GM23338 (cell line): ENCODE data around the gene ITGA4.

ENCODE experiments used
- CREB1 ChIP-seq: fragments of 250-450 bp; sonication (Bioruptor Pico); IDR thresholded peaks from 2 replicates; pipeline ENCODE4 v1.5.0; 2020; ENCODE audit warnings: low read depth, mild to moderate bottlenecking, moderate library complexity
- CTCF ChIP-seq, 2 experiments: fragments of 200-600 bp in 1 of 2; sonication (generic) in 1 of 2; conservative IDR thresholded peaks; 2 replicates each; pipeline versions ENCODE4 v1.5.1 to v1.6.1; 2016 to 2017; ENCODE audit warnings: antibody characterized with exemption in 2 of 2, low read depth in 2 of 2, mild to moderate bottlenecking in 2 of 2, moderate library complexity in 1 of 2
- EZH2 ChIP-seq: fragments of 200-600 bp; sonication (generic); IDR thresholded peaks from one replicate; pipeline ENCODE4 v1.8.0; 2017; ENCODE audit warnings: antibody characterized with exemption, mild to moderate bottlenecking, low read depth; ENCODE audit not compliant: unreplicated experiment
- EZH2phosphoT487 ChIP-seq: fragments of 200-600 bp; sonication (generic); IDR thresholded peaks from one replicate; pipeline ENCODE4 v1.8.1; 2018; ENCODE audit warnings: antibody characterized with exemption; ENCODE audit not compliant: unreplicated experiment
- NANOG ChIP-seq: IDR thresholded peaks from 2 replicates; pipeline ENCODE4 v1.6.1; 2016; ENCODE audit warnings: antibody characterized with exemption, borderline replicate concordance
- POLR2AphosphoS5 ChIP-seq: IDR thresholded peaks from 2 replicates; pipeline ENCODE4 v1.6.1; 2016; ENCODE audit warnings: antibody characterized with exemption, low read depth
- ZNF114 ChIP-seq: fragments of 250-450 bp; sonication (Bioruptor Pico); IDR thresholded peaks from 2 replicates; pipeline ENCODE4 v1.5.0; 2020; ENCODE audit warnings: mild to moderate bottlenecking, moderate library complexity
- TF ChIP-seq, protein P1 (sequence below): IDR thresholded peaks from one replicate; pipeline ENCODE4 v1.6.1; 2018; ENCODE audit warnings: antibody characterized with exemption; ENCODE audit not compliant: unreplicated experiment

- TF ChIP-seq CTCF (conservative IDR thresholded peaks at IDR 0.05; ENCODE audit: low read depth in 2 of 2) (no peak), EZH2 (no peak), POLR2AphosphoS5 (no peak), CREB1 (CRISPR knock-in tag) (no peak), EZH2phosphoT487 (no peak), ZNF114 (CRISPR knock-in tag) (no peak), NANOG (no peak)
- TF ChIP-seq, protein P1, sequence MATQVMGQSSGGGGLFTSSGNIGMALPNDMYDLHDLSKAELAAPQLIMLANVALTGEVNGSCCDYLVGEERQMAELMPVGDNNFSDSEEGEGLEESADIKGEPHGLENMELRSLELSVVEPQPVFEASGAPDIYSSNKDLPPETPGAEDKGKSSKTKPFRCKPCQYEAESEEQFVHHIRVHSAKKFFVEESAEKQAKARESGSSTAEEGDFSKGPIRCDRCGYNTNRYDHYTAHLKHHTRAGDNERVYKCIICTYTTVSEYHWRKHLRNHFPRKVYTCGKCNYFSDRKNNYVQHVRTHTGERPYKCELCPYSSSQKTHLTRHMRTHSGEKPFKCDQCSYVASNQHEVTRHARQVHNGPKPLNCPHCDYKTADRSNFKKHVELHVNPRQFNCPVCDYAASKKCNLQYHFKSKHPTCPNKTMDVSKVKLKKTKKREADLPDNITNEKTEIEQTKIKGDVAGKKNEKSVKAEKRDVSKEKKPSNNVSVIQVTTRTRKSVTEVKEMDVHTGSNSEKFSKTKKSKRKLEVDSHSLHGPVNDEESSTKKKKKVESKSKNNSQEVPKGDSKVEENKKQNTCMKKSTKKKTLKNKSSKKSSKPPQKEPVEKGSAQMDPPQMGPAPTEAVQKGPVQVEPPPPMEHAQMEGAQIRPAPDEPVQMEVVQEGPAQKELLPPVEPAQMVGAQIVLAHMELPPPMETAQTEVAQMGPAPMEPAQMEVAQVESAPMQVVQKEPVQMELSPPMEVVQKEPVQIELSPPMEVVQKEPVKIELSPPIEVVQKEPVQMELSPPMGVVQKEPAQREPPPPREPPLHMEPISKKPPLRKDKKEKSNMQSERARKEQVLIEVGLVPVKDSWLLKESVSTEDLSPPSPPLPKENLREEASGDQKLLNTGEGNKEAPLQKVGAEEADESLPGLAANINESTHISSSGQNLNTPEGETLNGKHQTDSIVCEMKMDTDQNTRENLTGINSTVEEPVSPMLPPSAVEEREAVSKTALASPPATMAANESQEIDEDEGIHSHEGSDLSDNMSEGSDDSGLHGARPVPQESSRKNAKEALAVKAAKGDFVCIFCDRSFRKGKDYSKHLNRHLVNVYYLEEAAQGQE, result no peak
These were observed 66.6 kb downstream of the ITGA4 start for GRCh38 chr2:181523756-181524155.
